RCC 7860 (cell line): ENCODE measurements around the gene INTS4.
"Not testable (repeated sequence)": the region's sequence is repeated elsewhere in the genome, so short reads cannot be mapped to it uniquely, and the experiment has no call there.

Source experiments
- DNase-seq: peaks from one replicate; pipeline ENCODE4 v3.0.0-alpha.2; 2015; ENCODE audit warnings: low spot score
- FAIRE-seq: peaks from 2 replicates; lab custom pipeline; 2012; peaks lifted over from hg19 to GRCh38; lab: Jason Lieb, UNC

The INTS4 gene

GRCh38 chr11:77994434-77995362, at the start of gene INTS4:
TSS of gene INTS4 (minus strand) at chr11:77994668. CDS start at chr11:77994643, 25 bp downstream.
- DNase-seq: peak; percentile 99
- peak; percentile 85 for FAIRE-seq

- no peak for FAIRE-seq
- peak; percentile 43 for DNase-seq
These were observed 47.5 kb upstream of the INTS4 start for GRCh38 chr11:78041843-78042440.

GRCh38 chr11:78041380-78041719, 46.9 kb upstream of the INTS4 start:
- not testable (repeated sequence) for DNase-seq, FAIRE-seq

- no peak for FAIRE-seq
These were observed 46.4 kb upstream of the INTS4 start for GRCh38 chr11:78040691-78041379.

GRCh38 chr11:78039919-78040671, 45.6 kb upstream of the INTS4 start:
- FAIRE-seq (peak; percentile 65), DNase-seq (peak; percentile 79)

More at GRCh38 chr11:78040691-78041379, 46.4 kb upstream of the INTS4 start:
- DNase-seq: peak; percentile 24

GRCh38 chr11:78039391-78039918, 45.0 kb upstream of the INTS4 start:
- DNase-seq (no peak), FAIRE-seq (no peak)

GRCh38 chr11:78038697-78039313, 44.3 kb upstream of the INTS4 start:
- no peak for FAIRE-seq
- no peak for DNase-seq

- FAIRE-seq (no peak), DNase-seq (no peak)
These were observed 43.6 kb upstream of the INTS4 start for GRCh38 chr11:78037825-78038620.

- DNase-seq (no peak), FAIRE-seq (no peak)
These were observed 42.6 kb upstream of the INTS4 start for GRCh38 chr11:78037056-78037455.

- no peak for FAIRE-seq
- DNase-seq: no peak
These were observed 41.8 kb upstream of the INTS4 start for GRCh38 chr11:78036313-78036712.

- no peak for DNase-seq
- no peak for FAIRE-seq
These were observed 40.2 kb upstream of the INTS4 start for GRCh38 chr11:78034623-78035022.

- no peak for FAIRE-seq
These were observed 38.6 kb upstream of the INTS4 start for GRCh38 chr11:78033040-78033439.

GRCh38 chr11:78032090-78032489, 37.6 kb upstream of the INTS4 start:
- no peak for DNase-seq
- FAIRE-seq: no peak

More at GRCh38 chr11:78033040-78033439, 38.6 kb upstream of the INTS4 start:
- no peak for DNase-seq

GRCh38 chr11:78031629-78032028, 37.2 kb upstream of the INTS4 start:
- no peak for DNase-seq
- FAIRE-seq: no peak

GRCh38 chr11:78030429-78031325, 36.2 kb upstream of the INTS4 start:
- no peak for FAIRE-seq

GRCh38 chr11:78028423-78028822, 34.0 kb upstream of the INTS4 start:
- DNase-seq: peak; percentile 27
- FAIRE-seq: not testable (repeated sequence)

More at GRCh38 chr11:78030429-78031325, 36.2 kb upstream of the INTS4 start:
- DNase-seq: no peak

GRCh38 chr11:78027759-78028158, 33.3 kb upstream of the INTS4 start:
- FAIRE-seq (no peak), DNase-seq (no peak)

GRCh38 chr11:78025378-78025777, 30.9 kb upstream of the INTS4 start:
- FAIRE-seq: no peak
- no peak for DNase-seq
